GM12874 (cell line): ENCODE results near the gene PCNT.

Experiments used
- CTCF ChIP-seq: IDR thresholded peaks from 2 replicates; pipeline ENCODE4 v1.5.1; 2011; ENCODE audit warnings: low read depth, mild to moderate bottlenecking, control low read depth, low read length, moderate library complexity; ENCODE audit not compliant: insufficient read depth

Gene PCNT

GRCh38 chr21:46457801-46458314 is 133.9 kb downstream of the PCNT start:
- TF ChIP-seq CTCF: no peak

GRCh38 chr21:46458315-46459023 is 134.5 kb downstream of the PCNT start, which contains the start of gene DIP2A:
Gene DIP2A, plus strand, starts transcription at chr21:46458891. Its CDS starts 241 bp downstream, at chr21:46459132.
- TF ChIP-seq CTCF: no peak

GRCh38 chr21:46459024-46459355 is 135.0 kb downstream of the PCNT start:
- no peak for TF ChIP-seq CTCF

GRCh38 chr21:46459356-46460112 is 135.6 kb downstream of the PCNT start:
- TF ChIP-seq CTCF: no peak

- TF ChIP-seq CTCF: no peak
Measured at GRCh38 chr21:46461909-46462308, 138.0 kb downstream of the PCNT start.

GRCh38 chr21:46465651-46466050 is 141.7 kb downstream of the PCNT start:
- TF ChIP-seq CTCF: no peak

GRCh38 chr21:46468108-46468774 is 144.3 kb downstream of the PCNT start:
- TF ChIP-seq CTCF: no peak
